ENCODE measurements around the gene CRISP1. TPM values are rescaled to one million over a fixed set of nuclear protein-coding genes. Genes with fewer than 3 reads are reported as not detected.

The CRISP1 gene
- total and polyA plus RNA-seq, 2 donors (not counting 3 experiments of a cell fraction or from before 2014, with no cell fraction given): not detected

GRCh38 chr6:49849213-49849907 is 17.0 kb downstream of the CRISP1 start:
- Histone ChIP-seq H3K4me2 (ENCODE audit: insufficient read depth, low read length) (no peak overlapping the region), H3K4me3 (replicated peaks in 1 of 3; ENCODE audit: insufficient read depth in 1 of 3, low read depth in 1 of 3, low read length in 3 of 3) (no peak overlapping the region), H4K20me1 (replicated peaks; ENCODE audit: control insufficient read depth, extremely low read depth, insufficient read depth, low read length) (no peaks in the 10 kb centered on the region), H3K9me3 (replicated peaks; ENCODE audit: control insufficient read depth, insufficient read depth, low read length) (no peaks in the 10 kb centered on the region), H3K9me1 (replicated peaks; ENCODE audit: control insufficient read depth, extremely low read depth, insufficient read depth, low read length) (no peaks in the 10 kb centered on the region), H3K4me1 (ENCODE audit: control insufficient read depth, extremely low read depth, insufficient read depth, low read length) (no peaks in the 10 kb centered on the region), H3K27me3 (ENCODE audit: control insufficient read depth in 2 of 2, insufficient read depth in 2 of 2, low read length in 2 of 2) (no peaks in the 10 kb centered on the region), H3K27ac (ENCODE audit: insufficient read depth, low read depth, low read length) (no peak overlapping the region), H3K79me2 (ENCODE audit: control insufficient read depth, insufficient read depth, low read length) (no peaks in the 10 kb centered on the region), H3K9ac (replicated peaks; ENCODE audit: extremely low read depth, insufficient read depth, low read length) (no peak overlapping the region), H3K36me3 (ENCODE audit: control insufficient read depth in 2 of 2, extremely low read depth in 1 of 2, insufficient read depth in 2 of 2, low read length in 2 of 2) (no peaks in the 10 kb centered on the region), H2AFZ (ENCODE audit: low read depth, low read length) (no peak overlapping the region)
- DNase-seq (ENCODE audit: low read depth, low spot score) (peak; percentile 47), FAIRE-seq (peak; percentile 66)
- ChIA-PET CTCF (interaction anchor here (0.6 to 3.7 kb wide), 10 partner anchors 17 to 397 kb away, joined by 3 to 82 read pairs (median 4); no protein-coding TSS in a partner anchor), POLR2A (no interaction called here)
- intact Hi-C loops (cut with micrococcal nuclease): loop anchor here (1.0 to 5.0 kb wide), 4 partner anchors 226 to 396 kb away; no protein-coding TSS in a partner anchor
- dilution Hi-C loops (cut with MboI; ENCODE audit: extremely low pct_ligation_motif_present, low sequenced_read_pairs): no loop called here
- no peak for TF ChIP-seq MAX (IDR thresholded peaks at IDR 0.05; ENCODE audit: insufficient read depth, insufficient read length)
- TF ChIP-seq MYC (IDR thresholded peaks at IDR 0.05; ENCODE audit: low read depth, low read length): no peak
- TF ChIP-seq CTCF (IDR thresholded peaks at IDR 0.05; ENCODE audit: extremely low read depth in 1 of 2, insufficient read depth in 1 of 2, low read depth in 1 of 2, low read length in 2 of 2): peak; percentile 9 to 19
- BruUV-seq (replicated peaks): no TSS peak

GRCh38 chr6:49847673-49848072 is 18.7 kb downstream of the CRISP1 start:
- Histone ChIP-seq H4K20me1 (replicated peaks; ENCODE audit: control insufficient read depth, extremely low read depth, insufficient read depth, low read length) (no peaks in the 10 kb centered on the region), H3K79me2 (ENCODE audit: control insufficient read depth, insufficient read depth, low read length) (no peaks in the 10 kb centered on the region), H3K9me3 (replicated peaks; ENCODE audit: control insufficient read depth, insufficient read depth, low read length) (no peaks in the 10 kb centered on the region), H3K4me1 (ENCODE audit: control insufficient read depth, extremely low read depth, insufficient read depth, low read length) (no peaks in the 10 kb centered on the region), H3K27ac (ENCODE audit: insufficient read depth, low read depth, low read length) (no peak overlapping the region), H3K9ac (replicated peaks; ENCODE audit: extremely low read depth, insufficient read depth, low read length) (no peak overlapping the region), H3K4me3 (replicated peaks in 1 of 3; ENCODE audit: insufficient read depth in 1 of 3, low read depth in 1 of 3, low read length in 3 of 3) (no peak overlapping the region), H3K36me3 (ENCODE audit: control insufficient read depth in 2 of 2, extremely low read depth in 1 of 2, insufficient read depth in 2 of 2, low read length in 2 of 2) (no peaks in the 10 kb centered on the region), H3K9me1 (replicated peaks; ENCODE audit: control insufficient read depth, extremely low read depth, insufficient read depth, low read length) (no peaks in the 10 kb centered on the region), H3K4me2 (ENCODE audit: insufficient read depth, low read length) (no peak overlapping the region), H3K27me3 (ENCODE audit: control insufficient read depth in 2 of 2, insufficient read depth in 2 of 2, low read length in 2 of 2) (no peaks in the 10 kb centered on the region), H2AFZ (ENCODE audit: low read depth, low read length) (no peak overlapping the region)
- BruUV-seq (replicated peaks): no TSS peak
- intact Hi-C loops (cut with micrococcal nuclease) (loop anchor here (5.0 kb wide), 1 partner anchor 240 kb away; no protein-coding TSS in a partner anchor), dilution Hi-C loops (cut with MboI; ENCODE audit: extremely low pct_ligation_motif_present, low sequenced_read_pairs) (no loop called here)
- DNase-seq (ENCODE audit: low read depth, low spot score) (no peak), FAIRE-seq (no peak)
- TF ChIP-seq MAX (IDR thresholded peaks at IDR 0.05; ENCODE audit: insufficient read depth, insufficient read length) (no peak), FOS (IDR thresholded peaks at IDR 0.05; ENCODE audit: borderline replicate concordance, insufficient read depth, low read length) (no peak), MYC (IDR thresholded peaks at IDR 0.05; ENCODE audit: low read depth, low read length) (no peak), GATA2 (IDR thresholded peaks at IDR 0.05; ENCODE audit: insufficient read depth, insufficient read length, low read depth, low read length) (no peak), JUN (IDR thresholded peaks at IDR 0.05; ENCODE audit: borderline replicate concordance, insufficient read depth, insufficient read length, low read depth) (no peak), CTCF (IDR thresholded peaks at IDR 0.05; ENCODE audit: extremely low read depth in 1 of 2, insufficient read depth in 1 of 2, low read depth in 1 of 2, low read length in 2 of 2) (no peak), POLR2AphosphoS5 (IDR thresholded peaks at IDR 0.05; ENCODE audit: insufficient read depth, low read depth, low read length) (no peak), POLR2A (IDR thresholded peaks at IDR 0.05; ENCODE audit: low read depth, low read length) (no peak), EZH2 (IDR thresholded peaks at IDR 0.05; ENCODE audit: borderline replicate concordance, low read depth, low read length, severe bottlenecking) (no peak)
- CTCF ChIA-PET: interaction anchor here (1.0 to 1.5 kb wide), 3 partner anchors 225 to 394 kb away, joined by 3 to 11 read pairs (median 9); no protein-coding TSS in a partner anchor
- POLR2A ChIA-PET: no interaction called here

Data from endothelial cell of umbilical vein (primary cell).